Body of pancreas (tissue), 4 donors: Measurements from ENCODE around the gene NBL1. TPM values are rescaled to one million over a fixed set of nuclear protein-coding genes. Genes with fewer than 3 reads are reported as not detected.
A peak's percentile ranks its signal among the peaks of the same experiment; 100 is the strongest.

Experiments used
- ATAC-seq: fragments of 150-250 bp; one replicate; pipeline ENCODE4 v1.9.1; 2016
- DNase-seq, 4 donors: peaks; one replicate each; pipeline ENCODE4 v3.0.0-alpha.2; 2019
- H3K27ac ChIP-seq, 4 donors: fragments of 200-600 bp; sonication (generic); 1 replicate in 3 of 4; 2 replicates in 1 of 4; pipeline versions ENCODE4 v1.5.1 to v1.6.1; 2016 to 2019; ENCODE audit warnings: mild to moderate bottlenecking in 1 of 4, mixed read lengths in 1 of 4, moderate library complexity in 1 of 4
- H3K27me3 ChIP-seq, 2 donors: fragments of 200-600 bp; sonication (generic); one replicate each; pipeline ENCODE4 v1.6.0; 2016; ENCODE audit warnings: mild to moderate bottlenecking in 1 of 2
- H3K36me3 ChIP-seq, 2 donors: fragments of 200-600 bp; sonication (generic); replicated peaks in 1 of 2; 2 replicates each; pipeline ENCODE4 v1.5.1; 2016; ENCODE audit warnings: low read depth in 2 of 2; ENCODE audit not compliant: insufficient read depth in 1 of 2
- H3K4me1 ChIP-seq: fragments of 200-600 bp; sonication (generic); one replicate; pipeline ENCODE4 v1.6.0; 2016
- H3K4me3 ChIP-seq, 2 donors: fragments of 200-600 bp; sonication (generic); 1 replicate in 1 of 2; 2 replicates in 1 of 2; pipeline ENCODE4 v1.5.1; 2016 to 2019
- H3K9me3 ChIP-seq, 3 donors: fragments of 200-600 bp; sonication (generic); 1 replicate in 2 of 3; 2 replicates in 1 of 3; pipeline ENCODE4 v1.5.1; 2016
- CTCF ChIP-seq, 7 experiments: fragments of 450-650 bp in 4 of 7; fragments of 200-600 bp in 3 of 7; sonication (generic) in 3 of 7; IDR thresholded peaks; one replicate each; pipeline ENCODE4 v1.5.1; 2016 to 2019; ENCODE audit warnings: antibody characterized with exemption in 7 of 7
- POLR2A ChIP-seq, 3 donors: fragments of 450-650 bp; IDR thresholded peaks; one replicate each; pipeline ENCODE4 v1.6.1; 2016; ENCODE audit warnings: antibody characterized with exemption in 3 of 3, mild to moderate bottlenecking in 2 of 3
- WGBS, 2 donors: methylation state at CpG; one replicate each; pipeline ENCODE4 v1.1.5; 2017; 5-methylcytosine and 5-hydroxymethylcytosine counted together
- intact Hi-C: fragments of 100-400 bp; cut with DNase I; formaldehyde crosslinking; loops from one replicate; pipeline ENCODE4 v1.15.1; 2023
- total RNA-seq, 2 donors: library from RNA; depleted of rRNA; stranded (reverse); fragments of >200 nt; gene quantifications; one replicate each; pipeline ENCODE4 v1.1.0, GENCODE V29; 2016

The NBL1 gene
- total RNA-seq, 2 donors from 2014 or later = 21.8 to 32.4 TPM

- Histone ChIP-seq H3K27ac (peak overlapping the region in 1 of 4 donors; percentile 20), H3K4me1 (peaks cover 51% of the 10 kb centered on the region)
- DNase-seq = no peak
Observed at GRCh38 chr1:19616489-19616888, 27.6 kb upstream of the NBL1 start.

GRCh38 chr1:19617376-19617775 lies 26.7 kb upstream of the NBL1 start:
- intact Hi-C loops = no loop called here
- DNase-seq = no peak
- H3K9me3 ChIP-seq = no peaks in the 10 kb centered on the region
- no peaks in the 10 kb centered on the region for H3K27me3 ChIP-seq
- peak overlapping the region in 1 of 4 donors; percentile 23 for H3K27ac ChIP-seq
- no peaks in the 10 kb centered on the region for H3K36me3 ChIP-seq
- 52 to 61% methylated on average over 3 of the region's 3 CpGs for WGBS, 2 donors
- H3K4me1 ChIP-seq = peaks cover 51% of the 10 kb centered on the region
- ATAC-seq = no peak
- H3K4me3 ChIP-seq = no peak overlapping the region
- TF ChIP-seq POLR2A (IDR thresholded peaks at IDR 0.05) (no peak), CTCF (IDR thresholded peaks at IDR 0.05) (no peak)

More at GRCh38 chr1:19616489-19616888, 27.6 kb upstream of the NBL1 start:
- Histone ChIP-seq H3K4me3 (no peak overlapping the region), H3K9me3 (no peaks in the 10 kb centered on the region), H3K36me3 (no peaks in the 10 kb centered on the region), H3K27me3 (no peaks in the 10 kb centered on the region)
- ATAC-seq = no peak
- WGBS, 2 donors = 43 to 46% methylated on average over 2 of the region's 2 CpGs
- intact Hi-C loops = no loop called here
- TF ChIP-seq POLR2A (IDR thresholded peaks at IDR 0.05) (no peak), CTCF (IDR thresholded peaks at IDR 0.05) (no peak)

GRCh38 chr1:19618428-19618827 lies 25.7 kb upstream of the NBL1 start:
- ATAC-seq (no peak), DNase-seq (no peak)
- Histone ChIP-seq H3K9me3 (no peaks in the 10 kb centered on the region), H3K4me1 (peaks cover 46% of the 10 kb centered on the region), H3K4me3 (no peak overlapping the region), H3K36me3 (no peaks in the 10 kb centered on the region), H3K27ac (peak overlapping the region in 1 of 4 donors; percentile 8), H3K27me3 (no peaks in the 10 kb centered on the region)
- WGBS, 2 donors = 95 to 100% methylated on average over 3 of the region's 3 CpGs
- intact Hi-C loops = no loop called here
- no peak for TF ChIP-seq POLR2A (IDR thresholded peaks at IDR 0.05)
- no peak for TF ChIP-seq CTCF (IDR thresholded peaks at IDR 0.05)

- Histone ChIP-seq H3K27ac (peak overlapping the region in 2 of 4 donors; percentile 35 to 45), H3K4me1 (peaks cover 43% of the 10 kb centered on the region), H3K27me3 (no peaks in the 10 kb centered on the region), H3K9me3 (no peaks in the 10 kb centered on the region), H3K4me3 (no peak overlapping the region), H3K36me3 (peaks cover 0 to 4% of the 10 kb centered on the region in 2 donors)
- peak in 1 of 4 donors; percentile 19 for DNase-seq
- peak; percentile 70 for ATAC-seq
- intact Hi-C loops = no loop called here
- 29 to 32% methylated on average over 3 of the region's 3 CpGs for WGBS, 2 donors
- no peak for TF ChIP-seq POLR2A (IDR thresholded peaks at IDR 0.05)
- TF ChIP-seq CTCF (IDR thresholded peaks at IDR 0.05) = no peak
Observed at GRCh38 chr1:19619697-19620384, 24.3 kb upstream of the NBL1 start.

- H3K27ac ChIP-seq = peak overlapping the region in 1 of 4 donors; percentile 2
- no peaks in the 10 kb centered on the region for H3K9me3 ChIP-seq
- H3K27me3 ChIP-seq = no peaks in the 10 kb centered on the region
- H3K4me1 ChIP-seq = peaks cover 43% of the 10 kb centered on the region
- DNase-seq (no peak), ATAC-seq (no peak)
- intact Hi-C loops = no loop called here
- peaks cover 0 to 4% of the 10 kb centered on the region in 2 donors for H3K36me3 ChIP-seq
- H3K4me3 ChIP-seq = no peak overlapping the region
- TF ChIP-seq POLR2A (IDR thresholded peaks at IDR 0.05) (no peak), CTCF (IDR thresholded peaks at IDR 0.05) (no peak)
- 74 to 77% methylated on average over 3 of the region's 3 CpGs for WGBS, 2 donors
Observed at GRCh38 chr1:19620786-19621185, 23.3 kb upstream of the NBL1 start.
